Ovary (tissue), 3 donors: ENCODE measurements around the gene SOAT1.

Source experiments
- POLR2A ChIP-seq: fragments of 450-650 bp; IDR thresholded peaks from one replicate; pipeline ENCODE4 v1.6.1; 2017; ENCODE audit warnings: antibody characterized with exemption, mild to moderate bottlenecking, moderate library complexity
- TF ChIP-seq, protein P1 (sequence below), 3 donors: fragments of 450-650 bp in 2 of 3; fragments of 200-600 bp in 1 of 3; IDR thresholded peaks; one replicate each; pipeline versions ENCODE4 v1.5.1 to v1.8.0; 2016 to 2022; ENCODE audit warnings: antibody characterized with exemption in 3 of 3, mild to moderate bottlenecking in 1 of 3
- donor health status: DM: no; HTN: no; CAD: no.

- TF ChIP-seq, protein P1, sequence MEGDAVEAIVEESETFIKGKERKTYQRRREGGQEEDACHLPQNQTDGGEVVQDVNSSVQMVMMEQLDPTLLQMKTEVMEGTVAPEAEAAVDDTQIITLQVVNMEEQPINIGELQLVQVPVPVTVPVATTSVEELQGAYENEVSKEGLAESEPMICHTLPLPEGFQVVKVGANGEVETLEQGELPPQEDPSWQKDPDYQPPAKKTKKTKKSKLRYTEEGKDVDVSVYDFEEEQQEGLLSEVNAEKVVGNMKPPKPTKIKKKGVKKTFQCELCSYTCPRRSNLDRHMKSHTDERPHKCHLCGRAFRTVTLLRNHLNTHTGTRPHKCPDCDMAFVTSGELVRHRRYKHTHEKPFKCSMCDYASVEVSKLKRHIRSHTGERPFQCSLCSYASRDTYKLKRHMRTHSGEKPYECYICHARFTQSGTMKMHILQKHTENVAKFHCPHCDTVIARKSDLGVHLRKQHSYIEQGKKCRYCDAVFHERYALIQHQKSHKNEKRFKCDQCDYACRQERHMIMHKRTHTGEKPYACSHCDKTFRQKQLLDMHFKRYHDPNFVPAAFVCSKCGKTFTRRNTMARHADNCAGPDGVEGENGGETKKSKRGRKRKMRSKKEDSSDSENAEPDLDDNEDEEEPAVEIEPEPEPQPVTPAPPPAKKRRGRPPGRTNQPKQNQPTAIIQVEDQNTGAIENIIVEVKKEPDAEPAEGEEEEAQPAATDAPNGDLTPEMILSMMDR (IDR thresholded peaks at IDR 0.05): no peak
- TF ChIP-seq POLR2A: no peak
These were observed 29.8 kb downstream of the SOAT1 start for GRCh38 chr1:179323436-179323835.
